Esophagus muscularis mucosa (tissue), 4 donors: ENCODE results near the gene ZKSCAN3. TPM values are rescaled to one million over a fixed set of nuclear protein-coding genes. Genes with fewer than 3 reads are reported as not detected.

Experiments
- DNase-seq: peaks from one replicate; pipeline ENCODE4 v3.0.0-alpha.2; 2017; ENCODE audit errors: extremely low spot score
- H3K27ac ChIP-seq, 4 donors: fragments of 200-600 bp; sonication (generic); replicated peaks in 1 of 4; 1 replicate in 3 of 4; 2 replicates in 1 of 4; pipeline ENCODE4 v1.5.1; 2016 to 2019; ENCODE audit warnings: mild to moderate bottlenecking in 1 of 4
- H3K27me3 ChIP-seq, 4 donors: fragments of 200-600 bp; sonication (generic); one replicate each; pipeline versions ENCODE4 v1.5.1 to v1.6.0; 2016 to 2019
- H3K36me3 ChIP-seq, 4 donors: fragments of 200-600 bp; sonication (generic); one replicate each; pipeline ENCODE4 v1.5.1; 2016 to 2019
- H3K4me1 ChIP-seq, 4 donors: fragments of 200-600 bp; sonication (generic); one replicate each; pipeline ENCODE4 v1.5.1; 2016 to 2019
- H3K4me3 ChIP-seq, 4 donors: fragments of 200-600 bp; sonication (generic); 1 replicate in 2 of 4; 2 replicates in 2 of 4; pipeline ENCODE4 v1.5.1; 2016 to 2019; ENCODE audit warnings: mild to moderate bottlenecking in 4 of 4, moderate library complexity in 1 of 4
- H3K9me3 ChIP-seq, 4 donors: fragments of 200-600 bp; sonication (generic); 1 replicate in 3 of 4; 2 replicates in 1 of 4; pipeline ENCODE4 v1.5.1; 2016 to 2019
- CTCF ChIP-seq, 3 experiments: fragments of 200-600 bp in 2 of 3; fragments of 450-650 bp in 1 of 3; sonication (generic) in 2 of 3; IDR thresholded peaks; one replicate each; pipeline ENCODE4 v1.5.1; 2017 to 2019; ENCODE audit warnings: antibody characterized with exemption in 3 of 3, mild to moderate bottlenecking in 2 of 3, moderate library complexity in 1 of 3
- EP300 ChIP-seq: sonication (generic); formaldehyde crosslinking; IDR thresholded peaks from one replicate; pipeline ENCODE4 v1.6.1; 2017; ENCODE audit warnings: antibody characterized with exemption
- POLR2A ChIP-seq: fragments of 450-650 bp; IDR thresholded peaks from one replicate; pipeline ENCODE4 v1.6.1; 2017; ENCODE audit warnings: antibody characterized with exemption, moderate library complexity, mild to moderate bottlenecking, low read depth
- POLR2AphosphoS5 ChIP-seq, 2 donors: sonication (generic); formaldehyde crosslinking; IDR thresholded peaks; one replicate each; pipeline ENCODE4 v1.6.1; 2017; ENCODE audit warnings: antibody characterized with exemption in 2 of 2
- WGBS: methylation state at CpG from one replicate; pipeline ENCODE4 v1.1.5; 2018; 5-methylcytosine and 5-hydroxymethylcytosine counted together
- intact Hi-C: fragments of 100-400 bp; cut with DNase I; formaldehyde crosslinking; loops from one replicate; pipeline ENCODE4 v1.15.1; 2023
- total RNA-seq, 4 donors: library from RNA; depleted of rRNA; stranded (reverse); fragments of >200 nt; gene quantifications; one replicate each; pipeline versions ENCODE4 v1.1.0 to v1.2.1, GENCODE V29; 2016

ZKSCAN3 gene
- total RNA-seq, 4 donors from 2014 or later, result 2.8 to 10.4 (median 6.4) TPM

GRCh38 chr6:28333047-28333446 is 16.7 kb upstream of the ZKSCAN3 start:
- TF ChIP-seq POLR2AphosphoS5 (IDR thresholded peaks at IDR 0.05), result no peak
- TF ChIP-seq CTCF (IDR thresholded peaks at IDR 0.05), result no peak
- no peak for TF ChIP-seq POLR2A
- no peak for TF ChIP-seq EP300
- 93% methylated on average over 2 of the region's 2 CpGs for WGBS
- H3K4me3 ChIP-seq, result no peak overlapping the region
- no peaks in the 10 kb centered on the region for H3K27me3 ChIP-seq
- intact Hi-C loops, result loop anchor here (5.0 kb wide), 1 partner anchor 51 kb away; the partner anchor contains the start of gene PGBD1
- DNase-seq, result no peak
- H3K9me3 ChIP-seq, result peaks cover 0 to 9% (median 2%) of the 10 kb centered on the region in 4 donors
- H3K4me1 ChIP-seq, result peaks cover 11 to 34% (median 26%) of the 10 kb centered on the region in 4 donors
- H3K27ac ChIP-seq, result peak overlapping the region in 2 of 4 donors; percentile 3 to 96
- H3K36me3 ChIP-seq, result peaks cover 8 to 12% (median 10%) of the 10 kb centered on the region in 4 donors

- WGBS, result 93% methylated on average over 1 of the region's 1 CpG
- TF ChIP-seq POLR2A, result no peak
- TF ChIP-seq POLR2AphosphoS5 (IDR thresholded peaks at IDR 0.05), result no peak
- no peak for TF ChIP-seq CTCF (IDR thresholded peaks at IDR 0.05)
- TF ChIP-seq EP300, result no peak
- H3K36me3 ChIP-seq, result peaks cover 4 to 10% (median 8%) of the 10 kb centered on the region in 4 donors
- H3K4me3 ChIP-seq, result no peak overlapping the region
- peaks cover 11 to 35% (median 26%) of the 10 kb centered on the region in 4 donors for H3K4me1 ChIP-seq
- DNase-seq, result no peak
- H3K27ac ChIP-seq, result peak overlapping the region in 3 of 4 donors; percentile 3 to 96 (median 96)
- H3K27me3 ChIP-seq, result no peaks in the 10 kb centered on the region
- intact Hi-C loops, result loop anchor here (5.0 kb wide), 1 partner anchor 51 kb away; the partner anchor contains the start of gene PGBD1
- H3K9me3 ChIP-seq, result peaks cover 0 to 6% (median 0%) of the 10 kb centered on the region in 4 donors
Observed at GRCh38 chr6:28333599-28334018, 16.1 kb upstream of the ZKSCAN3 start.

GRCh38 chr6:28334286-28335039 is 15.3 kb upstream of the ZKSCAN3 start:
- peak overlapping the region; percentile 86 to 97 (median 96) for H3K27ac ChIP-seq
- peak overlapping the region; percentile 70 to 72 (median 72) for H3K4me3 ChIP-seq
- no peaks in the 10 kb centered on the region for H3K27me3 ChIP-seq
- TF ChIP-seq CTCF (IDR thresholded peaks at IDR 0.05) (no peak), POLR2AphosphoS5 (IDR thresholded peaks at IDR 0.05) (no peak), EP300 (no peak), POLR2A (no peak)
- H3K9me3 ChIP-seq, result no peaks in the 10 kb centered on the region
- intact Hi-C loops, result loop anchor here (5.0 kb wide), 1 partner anchor 52 kb away; the partner anchor contains the start of gene PGBD1
- peaks cover 11 to 35% (median 26%) of the 10 kb centered on the region in 4 donors for H3K4me1 ChIP-seq
- peaks cover under 1 to 2% (median under 1%) of the 10 kb centered on the region in 4 donors for H3K36me3 ChIP-seq
- WGBS, result 84% methylated on average over 7 of the region's 7 CpGs
- no peak for DNase-seq

GRCh38 chr6:28335040-28335563 is 14.6 kb upstream of the ZKSCAN3 start:
- intact Hi-C loops, result no loop called here
- H3K27me3 ChIP-seq, result no peaks in the 10 kb centered on the region
- no peak for DNase-seq
- peak overlapping the region; percentile 70 to 72 (median 72) for H3K4me3 ChIP-seq
- H3K27ac ChIP-seq, result peak overlapping the region; percentile 86 to 97 (median 96)
- H3K4me1 ChIP-seq, result peaks cover 11 to 35% (median 26%) of the 10 kb centered on the region in 4 donors
- TF ChIP-seq EP300, result no peak
- no peaks in the 10 kb centered on the region for H3K36me3 ChIP-seq
- H3K9me3 ChIP-seq, result no peaks in the 10 kb centered on the region
- WGBS, result 38% methylated on average over 12 of the region's 12 CpGs
